Measurements from ENCODE around the gene IGF2BP2.
"Not testable (repeated sequence)": the region's sequence is repeated elsewhere in the genome, so short reads cannot be mapped to it uniquely, and the experiment has no call there.

The IGF2BP2 gene

GRCh38 chr3:185825006-185825638 is at the start of gene IGF2BP2:
Gene IGF2BP2 (minus strand): TSS chr3:185825042. CDS start chr3:185824960, 82 bp downstream.
- peak; percentile 55 for DNase-seq

GRCh38 chr3:185874119-185874518 is 49.3 kb upstream of the IGF2BP2 start:
- DNase-seq, result no peak

GRCh38 chr3:185867650-185868049 is 42.8 kb upstream of the IGF2BP2 start:
- no peak for DNase-seq

GRCh38 chr3:185866995-185867394 is 42.2 kb upstream of the IGF2BP2 start:
- no peak for DNase-seq

DNA sequence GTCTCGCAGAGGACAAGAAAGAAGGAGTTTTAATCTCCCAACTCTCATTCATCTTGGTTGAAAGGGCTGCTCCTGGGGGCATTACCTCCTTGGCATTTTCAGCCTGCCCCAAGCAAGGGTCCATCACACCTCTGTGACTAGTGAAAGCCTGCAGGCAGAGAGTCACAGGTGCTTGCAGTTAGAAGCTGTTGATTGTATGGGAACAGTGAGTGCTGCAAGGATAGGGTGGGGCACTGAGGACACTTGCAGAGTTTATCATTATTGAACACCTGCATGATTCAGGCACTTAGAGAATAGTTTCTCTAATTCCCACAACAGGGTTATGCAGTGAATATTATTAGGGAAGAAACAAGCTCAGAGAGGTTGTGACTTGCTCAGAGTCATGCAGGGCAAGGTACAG is 41.7 kb upstream of the IGF2BP2 start:
- no peak for DNase-seq

DNA sequence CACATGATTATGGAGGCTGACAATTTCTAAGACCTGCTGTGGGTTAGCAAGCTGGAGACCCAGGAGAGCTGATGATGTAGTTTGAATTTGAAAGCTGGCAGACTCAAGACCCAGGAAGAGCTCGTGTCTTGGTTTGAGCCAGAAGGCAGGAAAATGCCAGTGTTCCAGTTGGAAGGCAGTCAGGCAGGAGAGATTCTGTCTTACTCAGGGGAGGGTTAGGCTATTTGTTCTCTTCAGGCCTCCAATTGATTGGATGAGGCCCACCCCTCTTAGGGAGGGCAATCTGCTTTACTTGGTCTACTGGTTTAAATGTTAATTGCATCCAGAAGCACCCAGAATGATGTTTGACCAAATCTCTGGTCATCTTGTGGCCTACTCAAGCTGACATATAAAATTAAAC is 40.4 kb upstream of the IGF2BP2 start:
- no peak for DNase-seq

DNA sequence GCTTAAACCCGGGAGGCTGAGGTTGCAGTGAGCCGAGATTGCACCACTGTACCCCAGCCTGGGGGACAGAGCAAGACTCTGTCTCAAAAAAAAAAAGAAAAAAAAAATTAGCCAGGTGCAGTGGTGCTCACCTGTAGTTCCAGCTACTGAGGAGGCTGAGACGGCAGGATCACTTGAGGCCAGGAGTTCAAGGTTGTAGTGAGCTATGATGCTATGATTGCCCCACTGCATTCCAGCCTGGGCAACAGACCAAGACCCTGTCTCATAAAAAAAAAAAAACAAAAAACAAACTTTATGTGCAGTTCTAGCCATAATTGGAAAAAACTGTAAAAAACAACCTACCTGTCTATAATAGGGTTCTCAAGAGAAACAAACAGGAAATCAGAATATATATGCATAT is 39.9 kb upstream of the IGF2BP2 start:
- no peak for DNase-seq

- no peak for DNase-seq
Measured at GRCh38 chr3:185862920-185863319, 38.1 kb upstream of the IGF2BP2 start.

GRCh38 chr3:185859294-185859972 is 34.6 kb upstream of the IGF2BP2 start:
- no peak for DNase-seq

- no peak for DNase-seq
Measured at GRCh38 chr3:185858502-185859225, 33.8 kb upstream of the IGF2BP2 start.

GRCh38 chr3:185857208-185857607 is 32.4 kb upstream of the IGF2BP2 start:
- no peak for DNase-seq

- DNase-seq, result no peak
Measured at GRCh38 chr3:185856652-185857051, 31.8 kb upstream of the IGF2BP2 start.

- not testable (repeated sequence) for DNase-seq
Measured at GRCh38 chr3:185853771-185854170, 28.9 kb upstream of the IGF2BP2 start.

- no peak for DNase-seq
Measured at GRCh38 chr3:185852635-185853034, 27.8 kb upstream of the IGF2BP2 start.

DNA sequence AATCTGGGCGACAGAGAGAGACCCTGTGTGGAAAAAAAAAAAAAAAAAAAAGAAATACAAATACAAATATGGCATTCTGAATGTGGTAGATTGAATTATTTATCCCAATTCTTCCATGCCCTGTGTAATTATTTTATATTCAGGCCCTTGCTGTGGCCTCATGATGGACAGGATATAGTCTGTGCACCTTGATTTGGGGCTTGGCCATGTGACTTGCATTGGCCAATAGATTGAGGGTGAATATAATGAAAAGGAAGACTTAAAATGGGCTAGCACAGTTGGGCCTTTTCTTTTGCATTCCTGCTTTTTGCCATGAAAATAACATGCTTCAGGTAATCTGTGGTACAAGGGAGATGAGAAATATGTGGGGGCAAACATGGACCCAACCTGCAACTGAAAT is 27.1 kb upstream of the IGF2BP2 start:
- no peak for DNase-seq

DNA sequence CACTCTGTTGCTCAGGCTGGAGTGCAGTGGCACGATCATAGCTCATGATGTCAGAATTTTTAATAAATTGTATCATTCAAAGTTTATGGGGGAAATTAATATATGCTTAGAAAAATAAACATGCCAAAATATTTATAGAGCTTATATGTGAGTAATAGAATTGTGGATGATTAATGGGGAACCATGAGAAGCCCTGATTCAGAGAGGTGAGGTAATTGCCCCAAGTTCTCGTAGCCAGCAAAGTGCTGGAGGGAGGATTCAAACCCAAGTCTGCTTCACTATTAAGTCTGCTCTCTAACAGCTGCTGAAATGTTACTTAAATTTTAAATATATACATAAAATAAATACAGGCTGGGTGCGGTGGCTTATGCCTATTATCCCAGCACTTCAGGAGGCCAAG is 26.2 kb upstream of the IGF2BP2 start:
- no peak for DNase-seq

GRCh38 chr3:185847506-185847905 is 22.7 kb upstream of the IGF2BP2 start:
- no peak for DNase-seq

- no peak for DNase-seq
Measured at GRCh38 chr3:185846037-185846436, 21.2 kb upstream of the IGF2BP2 start.

DNA sequence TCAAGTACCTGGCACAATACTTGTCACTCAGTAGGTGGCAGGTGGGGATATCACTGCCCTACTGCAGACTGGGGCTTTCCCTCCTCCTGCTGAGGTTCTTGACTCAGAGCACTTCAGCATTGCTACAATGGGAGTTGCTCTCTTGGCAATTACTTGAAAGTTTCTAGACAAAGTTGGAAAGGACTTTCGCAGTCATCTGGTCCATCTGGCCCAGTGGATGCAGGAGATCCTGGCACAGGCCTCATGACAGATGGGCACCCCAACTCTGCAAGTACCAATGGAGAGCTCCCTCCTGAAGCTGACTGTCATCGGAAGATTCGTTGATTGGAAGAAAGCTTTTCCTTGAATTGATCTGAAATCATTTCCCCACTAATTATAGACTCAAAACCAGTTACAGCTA is 19.2 kb upstream of the IGF2BP2 start:
- no peak for DNase-seq

- DNase-seq, result no peak
Measured at GRCh38 chr3:185843635-185844034, 18.8 kb upstream of the IGF2BP2 start.

- no peak for DNase-seq
Measured at GRCh38 chr3:185843126-185843525, 18.3 kb upstream of the IGF2BP2 start.

- DNase-seq, result no peak
Measured at GRCh38 chr3:185842241-185842640, 17.4 kb upstream of the IGF2BP2 start.

DNA sequence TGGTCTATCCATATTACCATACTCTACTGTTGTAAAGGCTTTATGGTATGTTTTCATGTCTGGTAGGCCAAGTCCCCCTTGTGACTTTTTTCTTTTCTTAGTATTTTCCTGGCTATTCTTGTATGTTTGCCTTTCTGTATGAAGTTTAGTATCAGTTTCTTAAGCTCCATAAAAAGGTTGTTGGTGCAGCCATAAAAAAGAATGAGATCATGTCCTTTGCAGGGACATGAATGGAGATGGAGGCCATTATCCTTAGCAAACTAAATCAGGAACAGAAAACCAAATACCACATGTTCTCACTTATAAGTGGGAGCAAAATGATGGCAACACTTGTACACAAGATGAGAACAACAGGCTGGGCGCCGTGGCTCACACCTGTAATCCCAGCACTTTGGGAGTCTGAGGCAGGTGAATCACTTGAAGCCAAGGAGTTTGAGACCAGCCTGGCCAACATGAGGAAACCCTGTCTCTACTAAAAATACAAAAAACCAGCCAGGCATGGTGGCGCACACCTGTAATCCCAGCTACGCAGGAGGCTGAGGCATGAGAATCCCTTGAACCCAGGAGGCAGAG is 13.7 kb upstream of the IGF2BP2 start:
- DNase-seq, result not testable (repeated sequence)

DNA sequence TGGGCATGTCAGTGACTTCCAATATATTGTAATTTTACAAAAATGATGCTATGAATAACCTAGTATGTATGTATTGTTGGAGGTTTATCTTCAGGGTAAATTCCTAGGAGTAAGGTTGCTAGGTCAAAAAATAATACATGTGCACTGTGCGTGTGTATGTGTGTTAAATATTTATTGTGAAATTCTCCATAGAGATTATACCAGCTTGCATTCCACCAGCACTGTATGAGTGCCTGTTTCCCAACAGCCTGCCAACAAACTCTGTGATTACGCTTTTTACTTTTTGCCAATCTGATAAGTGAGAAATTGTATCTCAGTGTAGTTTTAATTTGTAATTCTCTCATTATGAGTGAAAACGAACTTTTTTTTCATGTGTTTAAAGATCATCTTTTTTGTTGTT is 12.6 kb upstream of the IGF2BP2 start:
- no peak for DNase-seq
